HG03045 (cell line): ENCODE measurements around the gene CENPVL1.
"Not testable (repeated sequence)": the region's sequence is repeated elsewhere in the genome, so short reads cannot be mapped to it uniquely, and the experiment has no call there.

Experiments used
- ATAC-seq: cut with Tn5 transposase; IDR thresholded peaks from one replicate; pipeline ENCODE4 v1.9.1; 2021; ENCODE audit warnings: mild to moderate bottlenecking, moderate library complexity; ENCODE audit not compliant: unreplicated experiment

CENPVL1 gene

GRCh38 chrX:51710277-51711164 is at the start of gene CENPVL1:
Gene CENPVL1, plus strand, starts transcription at chrX:51710512. Its CDS starts 0 bp downstream, at chrX:51710512.
- not testable (repeated sequence) for ATAC-seq

DNA sequence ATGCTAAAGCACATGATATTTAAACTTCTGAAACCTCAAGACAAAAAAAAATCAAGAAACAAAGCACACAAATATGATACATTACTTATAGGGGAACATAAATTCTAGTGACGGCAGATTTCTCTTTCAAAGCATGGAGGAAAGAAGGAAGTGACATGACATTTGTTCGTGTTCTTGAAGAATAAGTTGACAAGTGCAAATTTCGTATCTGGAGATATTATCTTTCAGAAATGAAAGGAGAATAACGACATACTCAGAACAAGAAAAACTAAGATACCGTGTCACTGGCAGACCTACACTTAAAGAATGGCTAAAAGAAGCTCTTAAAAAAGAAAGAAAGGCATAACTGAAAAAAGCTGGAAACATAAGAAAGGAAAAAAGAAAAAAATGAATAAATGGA is 44.3 kb upstream of the CENPVL1 start:
- ATAC-seq = no peak

DNA sequence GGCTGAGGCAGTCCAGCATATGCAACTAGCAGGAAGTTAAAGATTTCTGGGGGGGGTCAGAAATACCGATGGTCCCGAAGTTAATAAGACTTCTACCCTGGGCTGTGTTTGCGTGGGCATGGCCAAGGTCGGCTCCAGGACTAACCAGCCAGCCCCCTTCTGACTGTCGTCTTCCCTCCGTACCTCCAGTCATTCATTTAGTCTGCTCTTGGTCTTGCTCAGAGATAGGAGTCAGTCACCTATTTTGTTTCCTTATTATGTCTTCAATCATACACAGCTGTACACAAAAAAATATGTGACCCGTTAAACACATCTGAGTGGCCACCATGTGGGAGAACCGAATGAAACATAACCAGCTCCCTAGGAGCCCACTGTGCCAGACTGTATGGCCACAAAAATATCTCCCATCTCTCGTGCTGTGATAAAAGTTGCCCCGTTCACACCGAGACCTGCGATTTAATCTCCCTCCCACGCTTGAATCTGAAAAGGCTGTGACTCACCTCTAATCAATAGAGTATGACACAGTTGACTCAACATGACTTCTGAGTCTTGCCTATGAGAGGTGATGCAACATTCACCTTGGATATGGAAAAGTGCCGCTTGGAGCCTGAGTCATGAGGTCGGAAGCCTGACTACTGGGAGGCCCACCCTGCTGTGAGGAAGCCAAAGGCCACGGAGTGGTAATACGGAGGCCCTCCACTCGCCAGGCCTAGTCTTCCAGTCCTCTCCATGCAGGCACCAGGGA is 30.5 kb upstream of the CENPVL1 start:
- ATAC-seq = not testable (repeated sequence)

DNA sequence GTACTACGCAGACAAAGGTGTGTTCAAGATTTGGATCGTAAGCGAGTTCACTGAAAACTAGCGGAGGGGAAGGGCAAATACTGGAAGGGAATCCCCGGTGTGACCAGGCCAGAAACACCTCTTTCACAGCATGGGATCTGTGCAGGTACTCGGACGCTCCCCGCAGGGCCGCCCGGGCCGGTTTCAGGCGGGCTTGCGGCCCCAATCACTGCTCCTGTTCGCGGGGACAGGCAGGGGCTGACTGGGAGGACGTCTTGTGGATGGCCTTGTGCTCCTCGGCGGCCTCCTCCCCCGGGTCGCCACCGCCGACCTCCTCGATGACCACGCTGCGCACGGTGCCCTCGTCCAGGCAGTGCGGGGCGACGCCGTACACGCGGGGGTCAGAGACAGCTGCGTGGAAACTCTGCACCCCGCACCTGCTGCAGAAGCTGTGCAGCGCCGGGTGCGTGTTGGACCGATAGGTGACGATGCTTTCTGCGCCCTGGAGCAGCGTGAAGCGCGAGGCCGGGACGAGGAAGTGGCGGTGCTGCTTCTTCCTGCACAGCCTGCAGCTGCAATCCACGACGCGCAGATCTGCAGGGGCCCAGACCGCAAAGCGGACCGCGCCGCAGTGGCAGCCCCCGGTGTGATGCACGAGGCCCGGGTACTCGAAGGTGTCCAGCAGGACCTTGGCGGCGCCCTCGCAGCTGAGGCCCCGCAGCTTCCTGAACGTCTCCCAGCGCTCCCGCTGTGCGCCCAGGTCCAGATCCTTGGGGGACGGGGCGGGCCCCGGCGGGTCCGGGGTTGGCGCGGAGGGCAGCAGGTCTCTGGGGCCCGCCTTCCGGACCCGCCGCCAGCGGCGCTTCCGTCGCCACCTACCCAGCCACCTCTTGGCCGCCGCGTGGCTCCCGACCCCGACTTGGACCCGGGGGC is 28.2 kb upstream of the CENPVL1 start:
- ATAC-seq = not testable (repeated sequence)

DNA sequence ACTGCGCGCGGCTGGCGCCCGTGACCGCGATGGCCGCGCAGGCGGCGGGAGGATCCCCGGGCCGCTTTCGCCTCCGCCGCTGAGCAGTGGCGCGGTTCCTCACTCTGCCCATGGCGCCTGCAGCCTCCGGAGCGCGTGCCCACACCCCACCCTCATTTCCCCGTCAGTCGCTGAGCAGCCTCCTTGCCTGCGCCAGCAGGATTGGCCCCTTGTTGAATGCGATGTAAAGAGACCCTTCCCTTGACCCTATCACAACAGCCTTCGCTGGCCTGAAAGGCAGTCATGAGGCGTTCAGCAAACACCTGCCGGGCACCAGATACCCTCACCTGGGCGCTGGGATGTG is 27.6 kb upstream of the CENPVL1 start, which contains the start of gene CENPVL2:
CENPVL2 (minus strand) TSS at position 112 of the 343 bp plus-strand sequence; CDS start at position 112, 0 bp downstream.
- ATAC-seq = not testable (repeated sequence)

- ATAC-seq = no peak
Measured at GRCh38 chrX:51694254-51694653, 16.1 kb upstream of the CENPVL1 start.

DNA sequence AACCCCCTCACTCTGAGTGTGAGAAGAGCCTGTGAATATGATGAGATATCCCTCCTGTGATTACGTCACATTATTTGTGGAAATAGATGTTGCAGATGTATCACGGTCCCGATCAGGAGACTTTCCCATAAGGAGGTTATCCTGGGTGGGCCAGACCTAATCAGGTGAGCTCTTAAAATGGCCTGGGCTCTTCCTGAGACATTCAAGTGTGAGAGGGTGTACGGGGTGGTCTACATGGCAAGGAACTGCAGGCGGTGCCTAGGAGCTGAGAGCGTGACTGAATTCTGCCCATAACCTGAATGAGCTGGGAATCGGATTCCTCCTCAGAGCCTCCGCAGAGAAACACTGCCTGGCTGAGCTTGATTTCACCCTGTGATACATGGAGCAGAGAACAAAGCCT is 12.9 kb upstream of the CENPVL1 start:
- ATAC-seq = no peak

DNA sequence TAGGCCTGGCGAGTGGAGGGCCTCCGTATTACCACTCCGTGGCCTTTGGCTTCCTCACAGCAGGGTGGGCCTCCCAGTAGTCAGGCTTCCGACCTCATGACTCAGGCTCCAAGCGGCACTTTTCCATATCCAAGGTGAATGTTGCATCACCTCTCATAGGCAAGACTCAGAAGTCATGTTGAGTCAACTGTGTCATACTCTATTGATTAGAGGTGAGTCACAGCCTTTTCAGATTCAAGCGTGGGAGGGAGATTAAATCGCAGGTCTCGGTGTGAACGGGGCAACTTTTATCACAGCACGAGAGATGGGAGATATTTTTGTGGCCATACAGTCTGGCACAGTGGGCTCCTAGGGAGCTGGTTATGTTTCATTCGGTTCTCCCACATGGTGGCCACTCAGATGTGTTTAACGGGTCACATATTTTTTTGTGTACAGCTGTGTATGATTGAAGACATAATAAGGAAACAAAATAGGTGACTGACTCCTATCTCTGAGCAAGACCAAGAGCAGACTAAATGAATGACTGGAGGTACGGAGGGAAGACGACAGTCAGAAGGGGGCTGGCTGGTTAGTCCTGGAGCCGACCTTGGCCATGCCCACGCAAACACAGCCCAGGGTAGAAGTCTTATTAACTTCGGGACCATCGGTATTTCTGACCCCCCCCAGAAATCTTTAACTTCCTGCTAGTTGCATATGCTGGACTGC is 2.8 kb downstream of the CENPVL1 start:
- ATAC-seq = not testable (repeated sequence)

DNA sequence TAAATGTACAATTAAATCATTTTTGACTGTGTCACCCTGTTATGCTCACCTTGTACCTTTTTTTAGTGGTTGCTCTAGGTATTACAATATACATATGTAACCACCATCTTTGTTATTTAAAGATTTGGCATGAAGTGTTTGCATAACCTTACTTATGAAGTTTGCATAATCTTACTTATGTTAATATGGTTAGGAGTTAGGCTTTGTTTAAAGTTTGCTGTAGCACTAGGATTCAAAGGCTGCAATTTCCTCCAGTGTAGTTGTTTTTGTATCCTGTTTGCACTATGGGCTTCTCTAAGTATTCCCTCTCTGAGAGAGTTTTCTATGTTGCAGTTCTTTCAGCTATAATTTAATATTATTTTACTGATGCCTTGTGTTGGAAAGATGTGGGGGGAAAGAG is 17.9 kb downstream of the CENPVL1 start:
- ATAC-seq = no peak

DNA sequence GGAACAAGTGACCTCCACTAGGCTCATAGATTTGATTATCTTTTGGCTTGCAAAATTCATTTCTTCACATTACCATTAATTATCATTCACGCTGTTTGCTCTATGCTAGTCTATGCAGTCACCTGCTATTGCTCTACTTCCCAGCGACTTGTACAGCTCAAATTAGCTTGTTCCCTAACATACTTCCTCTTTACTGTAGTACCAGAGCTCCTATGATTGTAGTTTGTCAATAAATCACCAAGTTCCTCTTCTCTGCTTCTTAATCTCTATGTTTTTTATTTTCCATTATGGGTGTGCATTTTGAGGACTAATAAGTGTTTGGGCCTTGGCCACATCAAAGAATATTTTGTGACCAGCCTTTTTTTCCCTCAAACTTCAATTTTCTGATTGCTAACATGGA is 26.8 kb downstream of the CENPVL1 start:
- ATAC-seq = no peak

DNA sequence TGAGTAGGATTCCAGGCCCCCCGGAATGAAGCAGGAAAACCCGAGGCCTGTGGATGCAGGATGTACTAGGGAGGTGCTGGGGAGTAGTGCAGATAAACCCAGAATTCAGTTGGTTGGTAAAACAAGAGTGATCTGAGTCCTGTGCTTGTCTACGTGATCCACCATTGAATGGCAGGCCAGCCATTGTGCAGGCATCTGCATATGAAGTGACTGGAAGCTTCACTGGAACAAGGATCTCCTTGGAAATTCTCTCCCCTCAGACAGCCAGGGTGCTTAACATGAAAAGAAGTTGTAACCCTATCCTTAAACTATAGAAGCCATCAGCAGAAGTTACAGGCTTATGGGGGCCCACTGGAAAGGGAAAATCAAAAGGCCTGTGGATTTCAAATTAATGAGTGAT is 32.3 kb downstream of the CENPVL1 start:
- no peak for ATAC-seq

DNA sequence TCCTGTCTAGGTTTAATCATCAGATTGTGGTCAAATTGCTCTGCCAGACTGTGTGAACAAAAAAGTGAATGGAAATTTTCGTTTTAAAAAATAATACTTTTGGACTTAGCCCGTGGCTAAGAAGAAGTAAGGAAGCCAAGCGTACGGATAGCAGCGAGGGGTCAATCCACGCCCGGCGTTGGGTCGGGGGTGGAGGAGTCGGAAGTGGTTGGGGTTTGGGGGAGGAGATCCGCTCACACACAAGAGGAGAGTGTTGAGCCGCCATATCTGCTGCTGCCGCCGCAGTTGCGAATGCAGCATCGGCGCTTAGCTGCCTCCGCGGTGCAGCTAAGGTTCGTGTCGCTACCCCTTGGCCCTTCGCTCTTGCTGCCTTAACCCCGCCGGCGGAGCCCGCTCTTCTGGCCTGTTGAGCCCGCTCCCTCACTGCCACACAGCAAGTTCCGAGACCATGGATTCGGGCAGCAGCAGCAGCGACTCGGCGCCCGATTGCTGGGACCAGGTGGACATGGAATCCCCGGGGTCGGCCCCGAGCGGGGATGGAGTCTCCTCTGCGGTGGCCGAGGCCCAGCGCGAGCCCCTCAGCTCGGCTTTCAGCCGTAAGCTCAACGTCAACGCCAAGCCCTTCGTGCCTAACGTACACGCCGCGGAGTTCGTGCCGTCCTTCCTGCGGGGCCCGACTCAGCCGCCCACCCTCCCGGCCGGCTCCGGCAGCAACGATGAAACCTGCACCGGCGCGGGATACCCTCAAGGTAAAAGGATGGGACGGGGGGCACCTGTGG is 33.1 kb downstream of the CENPVL1 start, which contains the start of gene GSPT2:
GSPT2 (plus strand) TSS at position 264 of the 779 bp plus-strand sequence; CDS start at position 449, 185 bp downstream.
- peak; percentile 94 for ATAC-seq

DNA sequence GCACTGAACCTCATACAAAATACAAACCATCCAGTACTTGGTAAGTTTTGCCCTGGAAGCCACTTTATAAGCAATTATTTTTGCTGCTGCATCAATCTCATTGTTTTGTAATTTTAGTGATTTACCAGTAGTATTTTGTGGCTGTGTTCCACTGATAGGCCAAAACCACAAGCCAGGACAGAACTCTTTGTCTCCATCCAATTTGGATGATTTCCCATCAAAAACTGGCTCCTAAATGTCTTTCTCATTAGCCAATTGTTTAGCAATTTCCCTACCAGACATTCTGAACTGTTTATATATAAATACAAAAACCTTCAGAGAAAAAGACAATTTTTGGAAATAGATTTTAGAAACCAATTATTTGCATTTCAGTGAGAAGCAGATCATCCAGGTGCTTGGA is 37.4 kb downstream of the CENPVL1 start:
- ATAC-seq = no peak

DNA sequence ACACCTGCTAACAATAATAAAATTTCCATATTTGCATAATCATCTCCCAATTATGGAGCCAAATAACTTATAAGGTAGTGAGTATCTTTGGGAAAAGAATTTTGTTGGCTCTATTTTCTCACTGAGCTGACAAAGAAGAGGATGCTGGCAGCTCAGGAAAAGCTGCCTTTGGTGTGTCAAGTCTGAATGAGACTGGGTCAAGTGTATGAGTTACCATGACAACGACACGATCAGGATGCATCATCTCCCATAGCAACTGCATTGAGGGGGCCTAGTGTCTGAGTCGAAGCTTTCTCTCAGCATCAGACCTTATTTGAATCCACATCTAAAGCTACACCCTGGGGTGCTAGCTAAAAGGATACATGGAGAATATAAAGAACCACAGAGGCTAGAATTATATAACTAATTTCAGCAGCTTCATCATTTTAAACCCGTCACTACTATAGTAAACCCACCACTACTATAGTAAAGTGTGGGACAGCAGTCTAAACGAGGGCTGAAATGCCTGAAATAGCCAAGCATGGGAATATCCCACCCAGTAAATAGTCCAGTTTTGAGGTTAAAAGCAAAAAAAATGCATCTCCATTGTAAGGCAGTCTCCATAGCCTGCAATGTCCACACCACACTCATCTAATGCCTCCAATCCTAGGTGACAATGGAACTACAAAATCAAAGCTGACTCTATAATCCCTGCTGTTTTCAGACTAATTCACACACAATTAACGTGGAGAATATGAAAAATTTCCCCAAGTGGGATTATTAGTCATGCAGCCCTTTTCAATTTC is 48.9 kb downstream of the CENPVL1 start:
- no peak for ATAC-seq

- no peak for ATAC-seq
Measured at GRCh38 chrX:51760657-51761056, 50.3 kb downstream of the CENPVL1 start.
